Stimulated activated CD4-positive, alpha-beta T cell treated with anti-CD3 and anti-CD28 coated beads, Interleukin-1b, Interleukin-23, amount 100 ng/mL, for 48 hours (primary cell): ENCODE data around the gene ISG15.
"Not testable (repeated sequence)": the region's sequence is repeated elsewhere in the genome, so short reads cannot be mapped to it uniquely, and the experiment has no call there.

Source experiments
- DNase-seq: peaks from one replicate; pipeline ENCODE4 v3.0.0-alpha.2; 2020

ISG15 gene

DNA sequence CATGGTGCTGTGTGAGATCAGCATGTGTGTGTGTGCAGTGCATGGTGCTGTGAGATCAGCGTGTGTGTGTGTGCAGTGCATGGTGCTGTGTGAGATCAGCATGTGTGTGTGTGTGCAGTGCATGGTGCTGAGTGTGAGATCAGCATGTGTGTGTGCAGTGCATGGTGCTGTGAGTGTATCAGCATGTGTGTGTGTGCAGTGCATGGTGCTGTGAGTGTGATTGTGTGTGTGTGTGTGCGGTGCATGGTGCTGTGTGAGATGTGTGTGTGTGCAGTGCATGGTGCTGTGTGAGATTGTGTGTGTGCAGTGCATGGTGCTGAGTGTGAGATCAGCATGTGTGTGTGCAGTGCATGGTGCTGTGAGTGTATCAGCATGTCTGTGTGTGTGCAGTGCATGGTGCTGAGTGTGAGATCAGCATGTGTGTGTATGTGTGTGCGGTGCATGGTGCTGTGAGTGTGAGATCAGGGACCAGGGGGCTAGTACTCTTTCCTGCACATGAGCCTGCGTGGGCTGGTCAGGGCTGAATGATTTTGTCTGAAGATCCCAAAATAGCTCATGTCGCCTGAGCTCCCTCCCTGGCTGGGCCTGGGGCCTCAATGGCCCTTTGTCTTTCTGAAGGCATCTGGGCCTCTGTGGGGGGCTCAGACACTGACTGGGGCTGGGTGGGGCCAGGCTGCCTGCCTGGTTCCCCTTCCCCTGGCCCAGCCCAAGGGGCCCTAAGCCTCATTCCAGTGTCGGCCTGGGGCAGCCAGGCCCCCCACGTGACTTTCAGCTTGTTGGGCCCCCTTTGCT is 17.8 kb downstream of the ISG15 start:
- not testable (repeated sequence) for DNase-seq

DNA sequence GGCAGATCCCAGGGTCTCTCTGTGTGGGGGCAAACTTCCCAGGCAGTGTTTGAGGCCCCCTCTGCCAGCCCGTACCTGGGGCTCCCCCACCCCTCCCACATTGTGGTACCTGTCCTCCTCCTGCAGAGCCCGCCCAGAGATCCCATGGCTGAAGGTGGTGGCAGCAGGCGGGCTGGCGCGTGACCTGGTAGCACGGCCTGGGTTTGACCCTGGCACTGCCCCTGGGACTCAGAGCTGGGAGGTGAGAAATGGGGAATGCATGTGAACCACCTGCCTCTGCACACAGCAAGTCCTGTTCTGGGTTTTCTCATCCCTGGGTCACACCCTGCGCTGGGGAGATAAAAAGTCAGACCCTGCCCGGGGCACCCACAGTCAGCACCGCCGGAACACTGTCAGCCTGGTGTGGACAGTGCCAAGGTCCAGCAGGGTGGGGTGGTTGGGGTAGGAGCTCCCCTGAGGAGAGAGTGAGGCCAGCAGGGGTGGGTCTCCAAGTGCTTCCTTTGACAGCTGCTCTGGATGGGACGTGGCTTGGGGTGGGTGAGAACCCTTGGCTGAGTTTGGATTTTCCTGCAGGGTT is 18.4 kb downstream of the ISG15 start:
- no peak for DNase-seq

DNA sequence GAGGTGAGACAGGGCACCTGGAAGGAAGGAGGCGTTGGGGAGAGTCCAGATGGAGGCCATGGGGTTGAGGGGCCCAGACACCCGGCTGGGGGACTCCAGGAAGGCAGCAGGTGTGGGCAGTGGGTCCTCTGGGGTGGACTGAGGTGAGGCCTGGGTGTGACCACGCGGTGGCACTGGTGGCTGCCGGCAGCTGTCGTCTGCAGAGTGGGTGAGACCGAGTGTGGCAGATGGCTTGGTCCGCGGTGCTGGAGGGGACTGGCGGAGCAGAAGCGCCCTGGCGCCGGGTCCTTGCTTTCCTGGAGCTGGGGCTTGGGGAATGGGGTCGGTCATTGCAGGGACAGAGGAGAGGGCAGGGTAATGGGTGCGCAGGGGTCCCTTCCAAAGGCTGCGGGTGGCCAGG is 19.1 kb downstream of the ISG15 start:
- no peak for DNase-seq

DNA sequence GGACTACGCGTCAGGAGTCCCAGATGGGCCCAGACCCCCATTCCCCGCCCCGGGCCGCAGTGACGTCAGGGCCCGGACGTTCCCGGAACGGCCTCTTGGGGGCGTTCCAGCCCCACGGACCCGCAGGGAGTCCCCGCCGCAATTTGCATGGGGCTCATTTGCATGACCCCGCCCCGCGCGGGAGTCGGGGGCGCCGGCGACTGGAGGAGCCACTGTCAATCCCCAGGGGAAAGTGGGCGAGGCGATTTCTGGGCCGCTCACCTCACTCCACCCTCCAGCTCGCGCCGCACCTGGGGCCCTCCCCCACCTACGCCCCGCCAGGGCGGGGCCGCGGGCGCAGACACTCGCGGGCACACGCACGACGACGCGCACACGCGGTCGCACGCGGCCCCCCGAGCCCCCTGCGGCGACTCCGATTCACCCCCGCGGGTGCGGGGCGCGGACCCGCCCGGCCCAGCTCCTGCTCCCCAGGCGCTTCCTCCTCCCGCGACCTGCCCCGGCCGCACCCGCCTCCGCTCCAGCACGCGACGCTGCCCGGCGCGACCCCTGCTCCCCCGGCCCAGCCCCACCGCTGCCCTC is 19.8 kb downstream of the ISG15 start:
- peak; percentile 93 for DNase-seq

DNA sequence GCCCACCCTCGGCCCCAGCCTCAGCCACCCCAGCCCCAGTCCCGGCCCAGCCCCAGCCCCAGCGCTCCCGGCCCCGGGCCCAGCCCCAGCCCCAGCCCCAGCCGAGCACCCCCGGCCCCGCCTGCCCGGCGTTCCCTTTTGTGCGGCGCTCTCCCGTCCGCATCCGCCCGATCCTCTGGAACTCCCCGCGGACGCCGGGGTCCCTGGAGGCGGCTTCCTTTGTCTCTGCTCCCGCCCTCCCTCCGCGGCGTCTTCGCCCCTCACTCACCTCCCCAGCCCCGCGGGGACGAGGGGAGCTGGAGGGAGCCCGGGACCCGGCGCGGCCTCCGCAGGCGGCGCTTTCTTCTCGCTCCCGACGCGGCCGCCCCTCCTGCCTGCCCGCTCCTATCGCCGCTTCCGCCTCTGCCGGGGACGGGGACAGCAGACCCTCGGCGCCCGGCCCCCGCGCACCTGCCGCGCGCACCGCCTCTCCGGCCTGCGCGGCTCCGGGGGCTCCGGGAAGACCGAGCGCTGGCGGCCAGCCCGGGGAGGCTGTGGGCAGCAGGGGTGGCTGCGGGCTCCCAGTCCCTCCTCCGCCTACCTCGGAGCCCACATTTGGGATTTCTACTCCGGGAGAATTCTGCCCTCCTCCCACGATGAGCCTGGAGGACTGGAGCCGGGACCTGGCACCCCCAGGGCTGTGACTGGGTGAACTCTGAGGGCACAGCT is 20.6 kb downstream of the ISG15 start:
- DNase-seq: no peak

DNA sequence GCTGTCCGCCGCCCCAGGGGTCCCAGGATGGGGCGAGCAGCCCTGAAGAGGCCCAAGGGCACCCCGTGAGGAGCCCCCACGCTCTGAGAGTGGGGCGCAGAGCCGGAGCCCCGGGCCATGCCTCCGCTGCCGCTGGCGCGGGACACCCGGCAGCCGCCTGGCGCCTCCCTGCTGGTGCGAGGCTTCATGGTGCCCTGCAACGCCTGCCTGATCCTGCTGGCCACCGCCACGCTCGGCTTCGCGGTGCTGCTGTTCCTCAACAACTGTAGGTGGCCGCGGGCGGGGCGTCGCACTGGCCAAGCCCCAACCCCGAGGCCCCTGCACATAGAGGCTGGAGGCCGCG is 21.1 kb downstream of the ISG15 start:
- no peak for DNase-seq

DNA sequence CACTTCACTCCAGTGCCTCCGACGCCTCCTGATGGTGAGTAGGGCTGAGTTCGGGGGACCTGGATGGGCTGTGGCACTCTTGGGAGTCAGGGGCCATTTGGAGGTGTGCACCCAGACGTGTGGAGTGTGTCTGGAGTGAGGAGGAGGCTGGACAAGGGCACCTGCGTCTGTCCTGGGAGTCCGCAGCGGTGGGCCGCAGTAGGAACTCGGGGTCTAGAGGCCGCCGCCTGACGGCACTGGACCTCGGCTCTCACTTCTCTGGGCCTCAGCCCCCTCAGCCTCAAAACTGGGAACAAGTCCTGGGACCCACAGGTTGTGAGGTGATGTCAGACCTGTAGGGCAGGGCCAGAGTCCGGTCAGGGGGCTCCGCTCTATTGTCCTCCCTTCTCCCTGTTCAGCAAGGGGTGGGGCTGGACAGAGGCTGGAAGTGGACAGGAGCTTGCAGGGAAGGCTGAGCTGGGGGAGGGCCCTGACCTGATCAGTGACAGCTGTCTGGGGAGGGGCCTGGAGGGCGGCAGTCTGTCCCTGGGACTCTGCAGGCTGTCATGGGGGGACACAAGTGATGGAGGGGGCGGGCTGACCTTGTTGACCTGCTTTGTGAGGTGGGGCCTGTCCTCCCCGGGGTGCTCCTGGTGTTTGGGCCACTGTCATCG is 22.1 kb downstream of the ISG15 start:
- no peak for DNase-seq

DNA sequence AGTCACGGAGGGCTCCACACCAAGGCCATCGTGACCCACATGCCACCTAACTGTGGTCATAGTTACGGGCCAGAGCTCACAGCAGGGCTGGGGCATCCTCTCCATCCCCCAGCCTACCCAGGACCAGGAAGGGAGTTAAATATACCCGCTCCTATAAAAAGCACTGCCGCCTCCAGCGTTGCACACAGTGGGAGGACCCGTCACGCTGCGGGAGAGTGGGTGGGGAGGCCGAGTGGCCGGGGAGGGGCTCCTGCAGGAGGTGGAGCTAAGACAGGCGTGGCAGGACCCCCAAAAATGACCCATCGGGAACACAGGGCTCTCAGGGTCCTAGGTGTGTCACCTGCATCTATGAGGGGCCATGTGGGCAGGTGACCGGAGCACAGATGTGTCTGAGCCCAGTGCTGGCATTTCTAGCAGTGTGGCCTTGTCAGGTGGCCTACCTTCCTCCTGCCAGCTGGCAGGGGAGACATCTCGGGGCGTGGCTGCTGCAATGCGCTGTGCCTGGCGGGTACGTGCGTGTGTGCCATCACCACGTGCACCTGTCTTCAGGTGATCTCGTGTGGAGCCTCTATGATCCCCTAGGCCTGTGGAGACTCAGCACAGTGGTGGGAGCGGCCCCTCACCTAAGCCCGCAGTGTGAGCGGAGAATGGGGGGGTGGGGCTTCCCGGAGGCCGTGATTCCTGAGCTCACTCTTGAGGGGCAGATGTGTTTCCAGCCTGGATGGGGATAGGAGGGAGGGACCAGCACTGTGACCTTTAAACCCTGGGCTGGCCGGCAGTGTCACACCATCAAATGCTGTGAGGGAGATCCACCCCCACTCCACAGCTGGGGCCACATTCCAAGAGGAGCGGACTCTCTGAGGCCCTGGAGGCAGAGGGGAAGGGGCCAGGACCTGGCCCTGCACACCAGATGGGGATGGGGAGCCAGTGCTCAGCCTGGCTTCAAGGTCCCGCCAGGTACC is 24.4 kb downstream of the ISG15 start:
- DNase-seq: no peak

DNA sequence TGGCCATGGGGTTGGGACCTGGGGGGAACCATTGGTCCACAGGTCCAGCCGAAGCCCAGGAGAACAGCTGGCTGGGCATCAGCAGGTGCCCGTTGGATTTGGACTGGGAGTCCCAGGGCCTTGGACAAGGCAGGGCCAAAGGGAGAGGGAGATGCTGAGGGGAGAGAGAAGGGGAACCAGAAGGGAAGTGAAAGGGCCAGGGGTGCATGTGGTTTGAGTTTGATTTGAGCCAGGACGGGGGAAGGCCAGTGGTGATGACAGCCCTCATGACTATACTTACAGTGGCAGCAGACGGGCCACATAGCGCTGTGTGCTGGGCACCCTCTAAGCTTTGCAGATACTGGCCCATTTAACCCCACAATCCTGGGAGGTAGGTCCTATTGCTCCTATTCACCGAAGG is 25.4 kb downstream of the ISG15 start:
- DNase-seq: no peak

DNA sequence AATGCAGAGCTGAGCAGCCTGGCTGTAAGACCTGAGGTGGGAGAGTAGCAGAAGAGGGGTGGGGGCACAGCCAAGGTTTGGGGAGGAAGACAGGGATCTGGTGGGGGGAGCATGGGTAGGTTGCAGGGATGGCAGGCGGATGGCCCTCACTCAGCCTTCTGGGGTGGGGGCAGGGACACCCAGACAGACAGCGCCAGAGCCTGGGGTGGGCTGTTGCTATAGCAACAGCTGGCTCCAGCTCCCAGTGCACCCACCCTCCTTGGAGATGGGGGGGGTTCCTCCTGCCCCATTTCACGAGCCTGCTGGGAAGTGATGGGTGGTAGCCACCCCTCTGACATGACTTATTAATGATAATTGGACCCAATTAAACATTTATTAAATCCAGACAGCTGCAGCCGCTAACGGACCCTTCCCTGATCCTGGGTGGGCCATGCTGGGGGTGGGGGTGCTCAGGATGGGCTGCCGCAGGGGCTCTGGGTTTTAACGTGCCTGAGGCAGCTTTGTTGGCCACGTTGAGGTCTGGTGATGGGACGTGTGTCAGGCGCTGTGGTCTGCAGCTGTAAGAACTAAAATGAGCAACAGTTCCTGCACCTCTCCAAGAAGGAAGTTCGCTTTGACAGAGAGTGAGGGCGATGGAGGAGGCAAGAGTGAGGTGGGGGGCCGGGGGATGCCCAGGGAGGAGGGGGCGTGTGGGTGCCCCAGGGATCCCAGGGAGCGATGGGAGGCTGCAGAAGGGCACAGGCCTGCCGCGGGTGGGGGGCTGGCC is 26.0 kb downstream of the ISG15 start:
- no peak for DNase-seq

DNA sequence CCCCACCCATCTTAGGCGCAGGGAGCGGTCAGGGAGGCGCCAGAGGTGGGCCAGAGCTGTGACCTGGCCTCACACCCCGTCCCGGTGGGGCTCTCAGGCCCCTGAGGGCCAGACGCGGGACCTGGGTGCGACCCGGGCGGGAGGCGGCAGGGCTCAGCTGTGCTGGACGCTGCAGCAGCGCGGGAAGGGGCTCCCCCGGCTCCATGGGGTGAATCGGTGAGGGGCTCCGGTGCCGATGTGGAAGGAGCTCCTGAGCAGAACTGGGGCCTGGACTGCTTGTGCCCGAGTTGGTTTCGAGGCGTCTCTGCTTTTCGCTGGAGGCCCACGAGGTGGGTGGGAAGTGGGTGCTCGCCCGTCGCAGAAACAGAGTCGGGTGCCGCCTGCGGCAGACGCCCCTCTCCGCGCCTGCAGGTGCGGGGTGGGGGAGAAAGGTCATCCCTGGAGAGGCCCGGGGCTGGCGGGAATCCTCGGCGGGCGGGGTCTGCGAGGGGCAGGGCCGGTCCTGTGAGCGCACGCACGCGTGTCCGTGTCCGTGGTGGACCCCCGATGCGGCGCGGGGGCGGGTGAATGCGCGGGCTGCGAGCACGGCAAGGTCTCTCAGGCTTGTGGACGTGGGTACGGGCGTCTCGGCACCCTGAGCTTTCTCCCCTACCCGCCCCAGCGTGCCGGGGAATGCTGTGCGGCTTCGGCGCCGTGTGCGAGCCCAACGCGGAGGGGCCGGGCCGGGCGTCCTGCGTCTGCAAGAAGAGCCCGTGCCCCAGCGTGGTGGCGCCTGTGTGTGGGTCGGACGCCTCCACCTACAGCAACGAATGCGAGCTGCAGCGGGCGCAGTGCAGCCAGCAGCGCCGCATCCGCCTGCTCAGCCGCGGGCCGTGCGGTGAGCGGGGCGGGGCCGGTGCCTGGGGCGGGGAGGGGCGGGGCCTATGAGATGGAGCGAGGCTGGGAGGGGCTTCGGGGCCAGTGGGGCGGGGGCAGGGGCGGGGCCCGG is 27.0 kb downstream of the ISG15 start:
- peak; percentile 77 for DNase-seq

DNA sequence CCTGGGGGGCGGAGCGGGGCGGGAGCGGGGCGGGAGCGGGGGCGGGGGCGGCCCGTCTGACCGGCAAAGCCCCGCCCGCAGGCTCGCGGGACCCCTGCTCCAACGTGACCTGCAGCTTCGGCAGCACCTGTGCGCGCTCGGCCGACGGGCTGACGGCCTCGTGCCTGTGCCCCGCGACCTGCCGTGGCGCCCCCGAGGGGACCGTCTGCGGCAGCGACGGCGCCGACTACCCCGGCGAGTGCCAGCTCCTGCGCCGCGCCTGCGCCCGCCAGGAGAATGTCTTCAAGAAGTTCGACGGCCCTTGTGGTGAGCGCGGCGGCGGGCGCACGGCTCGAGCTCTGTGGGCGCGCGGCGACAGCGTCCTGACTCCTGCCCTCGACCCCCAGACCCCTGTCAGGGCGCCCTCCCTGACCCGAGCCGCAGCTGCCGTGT is 27.8 kb downstream of the ISG15 start:
- DNase-seq: no peak

DNA sequence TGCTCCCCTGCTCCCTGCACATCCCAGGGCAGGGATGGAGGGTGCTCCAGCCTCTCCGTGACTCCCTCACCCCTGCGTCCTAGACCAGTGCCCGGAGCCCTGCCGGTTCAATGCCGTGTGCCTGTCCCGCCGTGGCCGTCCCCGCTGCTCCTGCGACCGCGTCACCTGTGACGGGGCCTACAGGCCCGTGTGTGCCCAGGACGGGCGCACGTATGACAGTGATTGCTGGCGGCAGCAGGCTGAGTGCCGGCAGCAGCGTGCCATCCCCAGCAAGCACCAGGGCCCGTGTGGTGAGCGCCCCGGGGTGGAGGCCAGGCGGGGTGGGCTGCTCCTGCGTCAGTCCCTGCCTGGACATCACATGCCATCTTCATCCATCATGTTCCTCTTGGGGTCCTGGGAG is 28.6 kb downstream of the ISG15 start:
- no peak for DNase-seq

DNA sequence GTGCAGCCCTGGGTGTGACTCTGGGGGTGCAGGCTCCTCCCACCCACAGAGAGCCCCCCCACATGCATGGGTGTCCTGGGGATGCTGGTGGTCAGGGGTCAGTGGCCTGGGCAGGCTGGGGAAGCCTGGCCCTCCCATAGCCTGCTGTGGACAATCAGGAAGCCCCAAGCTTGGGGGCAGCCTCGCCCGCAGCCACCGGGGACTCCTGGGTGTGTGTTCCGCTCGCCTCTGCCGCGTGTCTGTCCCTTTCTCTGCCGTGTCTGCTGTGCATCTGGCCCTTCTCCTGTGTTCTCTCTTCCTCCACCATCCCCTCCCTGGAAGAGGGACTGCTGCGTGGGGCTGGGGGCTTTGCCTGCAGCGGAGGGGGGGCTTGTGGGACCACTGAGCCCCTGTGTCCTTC is 29.5 kb downstream of the ISG15 start:
- DNase-seq: no peak

DNA sequence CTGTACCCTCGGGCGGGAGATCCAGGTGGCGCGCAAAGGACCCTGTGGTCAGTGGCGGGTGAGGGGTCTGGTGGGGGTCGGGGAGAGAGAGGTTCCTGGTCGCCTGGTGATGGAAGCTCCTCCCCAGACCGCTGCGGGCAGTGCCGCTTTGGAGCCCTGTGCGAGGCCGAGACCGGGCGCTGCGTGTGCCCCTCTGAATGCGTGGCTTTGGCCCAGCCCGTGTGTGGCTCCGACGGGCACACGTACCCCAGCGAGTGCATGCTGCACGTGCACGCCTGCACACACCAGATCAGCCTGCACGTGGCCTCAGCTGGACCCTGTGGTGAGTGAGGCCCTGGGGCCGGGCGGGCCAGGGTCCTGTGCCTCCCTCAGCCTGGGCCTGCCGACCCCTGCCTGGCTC is 30.1 kb downstream of the ISG15 start:
- DNase-seq: no peak

DNA sequence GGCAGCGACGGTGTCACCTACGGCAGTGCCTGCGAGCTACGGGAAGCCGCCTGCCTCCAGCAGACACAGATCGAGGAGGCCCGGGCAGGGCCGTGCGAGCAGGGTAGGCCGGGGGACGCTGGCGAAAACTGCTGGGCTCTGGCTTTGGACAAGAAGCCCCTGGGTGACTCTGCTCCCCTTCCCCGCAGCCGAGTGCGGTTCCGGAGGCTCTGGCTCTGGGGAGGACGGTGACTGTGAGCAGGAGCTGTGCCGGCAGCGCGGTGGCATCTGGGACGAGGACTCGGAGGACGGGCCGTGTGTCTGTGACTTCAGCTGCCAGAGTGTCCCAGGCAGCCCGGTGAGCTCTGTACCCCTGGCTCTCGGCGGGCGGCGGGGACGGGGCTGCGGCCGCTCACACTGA is 30.6 kb downstream of the ISG15 start:
- DNase-seq: no peak

DNA sequence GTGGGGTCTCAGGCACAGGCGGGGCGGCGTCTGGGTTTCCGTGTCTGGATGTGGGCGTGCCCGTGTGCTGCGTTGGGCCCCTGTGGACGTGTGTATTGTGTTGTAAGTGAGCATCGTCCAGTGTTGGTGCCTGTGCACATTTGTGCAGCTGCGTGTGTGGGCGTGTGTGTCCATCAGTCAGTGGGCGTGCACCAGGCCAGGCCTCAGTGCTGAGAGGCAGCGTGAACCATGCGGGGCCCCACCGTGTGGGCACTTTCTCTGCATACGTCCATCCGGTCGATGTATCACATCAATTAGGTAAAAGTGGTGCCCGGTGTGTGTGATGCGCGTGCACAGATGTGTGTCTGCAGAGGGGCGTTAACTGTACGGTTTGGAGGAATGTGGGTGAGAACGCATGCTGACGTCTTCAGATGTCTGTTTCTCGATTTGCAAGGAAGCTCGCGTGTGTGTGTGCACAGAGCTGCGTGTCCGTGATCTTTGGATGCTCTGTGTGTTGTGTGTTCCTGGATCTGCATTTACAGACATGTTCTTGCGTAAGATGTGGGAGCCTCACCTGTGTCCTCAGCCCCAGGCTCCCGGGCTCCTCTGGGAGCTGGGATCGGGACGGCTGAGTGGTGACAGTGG is 31.3 kb downstream of the ISG15 start:
- no peak for DNase-seq

DNA sequence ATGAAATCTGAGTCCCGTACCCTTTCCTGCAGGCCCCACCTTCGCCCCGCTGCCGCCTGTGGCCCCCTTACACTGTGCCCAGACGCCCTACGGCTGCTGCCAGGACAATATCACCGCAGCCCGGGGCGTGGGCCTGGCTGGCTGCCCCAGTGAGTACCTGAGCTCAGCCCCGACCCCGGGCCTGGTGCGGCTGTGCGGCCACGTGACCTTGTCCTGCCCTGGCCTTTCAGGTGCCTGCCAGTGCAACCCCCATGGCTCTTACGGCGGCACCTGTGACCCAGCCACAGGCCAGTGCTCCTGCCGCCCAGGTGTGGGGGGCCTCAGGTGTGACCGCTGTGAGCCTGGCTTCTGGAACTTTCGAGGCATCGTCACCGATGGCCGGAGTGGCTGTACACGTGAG is 31.8 kb downstream of the ISG15 start:
- DNase-seq: no peak

DNA sequence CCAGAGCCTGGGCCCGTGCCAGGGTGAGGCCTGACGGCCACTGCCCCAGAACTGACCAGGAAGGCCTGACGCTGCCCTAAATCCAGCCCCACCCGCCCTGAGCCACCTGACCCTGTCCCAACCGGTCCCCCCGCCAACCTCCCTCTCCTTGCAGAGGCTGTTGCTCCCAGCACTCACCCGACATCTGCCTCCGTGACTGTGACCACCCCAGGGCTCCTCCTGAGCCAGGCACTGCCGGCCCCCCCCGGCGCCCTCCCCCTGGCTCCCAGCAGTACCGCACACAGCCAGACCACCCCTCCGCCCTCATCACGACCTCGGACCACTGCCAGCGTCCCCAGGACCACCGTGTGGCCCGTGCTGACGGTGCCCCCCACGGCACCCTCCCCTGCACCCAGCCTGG is 32.9 kb downstream of the ISG15 start:
- no peak for DNase-seq

DNA sequence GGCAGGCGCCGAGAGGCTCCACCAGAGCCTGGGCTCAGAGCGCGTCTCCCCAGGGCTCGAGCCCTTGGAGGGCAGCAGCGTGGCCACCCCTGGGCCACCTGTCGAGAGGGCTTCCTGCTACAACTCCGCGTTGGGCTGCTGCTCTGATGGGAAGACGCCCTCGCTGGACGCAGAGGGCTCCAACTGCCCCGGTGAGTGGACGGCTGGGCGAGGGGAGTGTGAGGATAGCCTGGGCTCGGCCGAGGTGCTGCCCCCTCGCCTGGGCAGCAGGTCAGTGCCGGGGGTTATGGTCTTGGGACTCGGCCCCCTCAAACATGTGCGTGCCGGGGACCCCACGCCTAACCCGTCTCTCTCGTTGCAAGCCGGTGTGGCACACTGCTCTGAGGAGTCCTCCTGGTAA is 33.5 kb downstream of the ISG15 start:
- no peak for DNase-seq
